GM18861 (cell line): ENCODE data around the gene PRDM16.

Experiments
- ATAC-seq: cut with Tn5 transposase; IDR thresholded peaks from one replicate; pipeline ENCODE4 v1.9.1; 2021; ENCODE audit not compliant: unreplicated experiment

The PRDM16 gene

DNA sequence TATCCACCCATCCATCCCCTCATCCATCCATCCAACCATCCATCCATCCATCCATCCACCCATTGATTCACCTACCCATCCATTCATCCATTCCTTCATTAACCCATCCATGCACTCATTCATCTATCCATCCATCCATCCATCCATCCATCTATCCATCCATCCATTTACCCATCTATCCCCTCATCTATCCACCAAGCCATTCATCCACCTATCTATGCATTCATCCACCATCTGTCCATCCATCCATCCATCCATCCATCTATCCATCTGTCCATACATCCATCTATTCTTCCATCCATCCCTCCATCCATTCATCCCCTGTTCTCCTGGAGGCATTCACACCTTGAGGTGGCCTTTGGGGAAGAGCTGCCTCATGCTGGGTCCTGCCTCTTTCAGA, 107.0 kb downstream of the PRDM16 start:
- no peak for ATAC-seq

DNA sequence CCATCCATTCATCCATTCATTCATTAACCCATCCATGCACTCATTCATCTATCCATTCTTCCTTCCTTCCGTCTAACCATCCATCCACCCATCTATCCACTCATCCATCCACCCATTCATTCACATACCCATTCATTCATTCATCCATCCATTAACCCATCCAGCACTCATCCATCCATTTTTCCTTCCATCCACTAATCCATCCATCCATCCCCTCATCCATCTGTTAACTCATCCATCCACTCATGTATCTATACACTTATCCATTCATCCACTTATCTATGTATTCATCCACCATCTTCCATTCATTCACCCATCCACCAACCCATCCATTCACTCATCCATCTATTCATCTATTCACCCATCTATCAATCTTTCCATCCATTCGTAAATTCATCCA, 107.8 kb downstream of the PRDM16 start:
- ATAC-seq: no peak

DNA sequence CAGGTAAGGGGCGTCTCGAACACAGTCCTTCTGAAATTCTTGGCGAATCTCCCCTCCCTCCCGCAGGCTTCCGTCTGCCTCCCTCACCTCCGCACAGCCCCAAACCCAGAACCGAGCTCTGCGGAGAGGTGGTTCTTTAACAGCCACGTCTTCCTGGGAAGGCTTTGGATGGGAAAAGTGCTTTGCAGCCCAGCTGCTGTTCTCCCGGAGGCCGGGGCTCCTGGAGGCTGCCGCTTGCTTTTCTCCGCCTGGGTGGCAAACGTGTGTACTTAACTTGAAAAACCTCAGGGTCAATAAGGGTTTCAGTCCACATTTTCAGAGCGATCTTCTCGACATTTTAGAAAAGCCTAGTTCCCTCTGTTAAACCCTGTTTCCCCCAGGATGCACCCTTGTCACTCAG, 109.3 kb downstream of the PRDM16 start:
- ATAC-seq: no peak

DNA sequence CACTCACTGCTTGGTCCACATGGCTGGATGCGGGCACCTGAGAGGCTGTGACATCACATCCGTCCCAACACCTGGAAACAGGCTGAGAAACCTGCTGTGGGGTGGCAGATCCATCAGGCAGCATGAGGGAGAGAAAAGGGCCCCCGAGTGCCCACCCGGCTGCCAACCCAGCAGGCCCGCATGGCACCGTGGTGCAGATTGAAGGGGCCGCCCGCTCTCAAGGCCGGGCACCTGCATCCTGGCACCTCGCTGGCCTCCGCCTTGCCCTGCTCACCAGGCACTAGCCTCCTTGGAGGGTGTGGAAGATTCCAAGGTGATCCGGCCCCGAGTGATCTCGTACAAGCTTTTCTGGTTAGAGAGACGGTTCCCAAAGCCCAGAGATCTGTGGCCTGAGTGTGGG, 110.5 kb downstream of the PRDM16 start:
- ATAC-seq: no peak

DNA sequence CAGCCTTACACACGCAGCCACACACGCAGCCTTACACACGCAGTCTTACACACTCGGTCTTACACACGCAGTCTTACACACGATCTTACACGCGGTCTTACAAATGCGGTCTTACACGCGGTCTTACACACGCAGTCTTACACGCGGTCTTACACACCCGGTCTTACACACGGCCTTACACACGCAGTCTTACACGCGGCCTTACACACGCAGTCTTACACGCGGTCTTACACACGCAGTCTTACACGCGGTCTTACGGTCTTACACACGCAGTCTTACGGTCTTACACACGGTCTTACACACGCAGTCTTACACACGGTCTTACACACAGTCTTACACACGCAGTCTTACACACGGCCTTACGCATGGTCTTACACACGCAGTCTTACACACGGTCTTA, 111.9 kb downstream of the PRDM16 start:
- ATAC-seq: no peak

DNA sequence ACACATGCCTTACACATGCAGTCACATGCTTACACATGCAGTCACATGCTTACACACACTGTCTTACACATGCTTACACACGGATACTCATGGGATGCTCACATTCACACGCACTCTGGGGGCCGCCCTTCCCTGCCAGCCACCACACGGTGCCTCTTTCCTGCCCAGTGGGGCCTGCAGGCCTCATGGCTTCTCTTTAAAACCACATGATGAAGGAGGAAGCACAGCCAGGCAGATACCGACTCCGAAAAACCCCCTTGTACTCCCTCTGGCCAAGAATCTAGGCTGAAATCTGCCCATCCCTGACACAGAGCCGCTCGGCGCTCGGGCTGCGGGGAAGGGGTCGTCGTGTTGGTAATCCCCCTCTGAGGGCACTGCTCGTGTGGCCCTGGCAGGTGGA, 113.0 kb downstream of the PRDM16 start:
- ATAC-seq: no peak

DNA sequence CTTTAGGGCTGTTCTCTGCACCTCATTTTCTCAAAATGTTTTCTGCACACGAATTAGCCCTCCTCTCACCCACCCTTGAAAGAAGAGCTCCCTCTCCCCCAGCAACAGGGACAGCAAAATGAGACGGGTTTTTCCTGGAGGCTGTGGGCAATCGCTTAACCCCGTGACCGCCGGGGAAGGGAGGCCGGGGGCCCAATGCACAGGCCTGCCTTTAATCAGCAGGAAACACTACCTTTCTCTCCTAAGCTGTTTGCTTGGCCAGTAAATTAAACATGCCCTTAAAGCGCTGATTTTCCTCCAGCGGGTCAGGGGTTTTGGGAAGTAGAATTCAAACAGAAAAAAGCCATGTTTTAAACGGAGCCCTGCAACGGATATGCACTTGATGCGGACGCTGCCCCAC, 114.4 kb downstream of the PRDM16 start:
- no peak for ATAC-seq

DNA sequence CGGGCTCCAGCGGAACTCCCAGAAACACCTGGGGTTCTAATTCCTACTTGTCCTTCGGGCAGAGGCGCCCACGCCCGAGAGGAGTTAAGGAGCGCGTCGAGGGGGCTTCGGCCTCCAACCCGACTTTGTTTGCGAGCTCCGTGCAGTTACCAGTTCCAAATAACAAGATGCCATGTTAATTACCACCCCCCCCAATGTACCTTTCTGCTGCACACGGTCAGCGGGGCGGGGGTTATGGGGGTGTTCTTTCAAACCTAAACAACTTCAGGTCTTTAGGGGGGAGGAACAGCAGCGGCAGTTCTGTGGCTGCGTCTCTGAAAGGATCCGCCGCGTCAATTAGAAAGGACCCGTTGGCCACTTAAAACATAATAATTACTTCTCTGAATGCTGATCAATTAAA, 114.8 kb downstream of the PRDM16 start:
- ATAC-seq: no peak

DNA sequence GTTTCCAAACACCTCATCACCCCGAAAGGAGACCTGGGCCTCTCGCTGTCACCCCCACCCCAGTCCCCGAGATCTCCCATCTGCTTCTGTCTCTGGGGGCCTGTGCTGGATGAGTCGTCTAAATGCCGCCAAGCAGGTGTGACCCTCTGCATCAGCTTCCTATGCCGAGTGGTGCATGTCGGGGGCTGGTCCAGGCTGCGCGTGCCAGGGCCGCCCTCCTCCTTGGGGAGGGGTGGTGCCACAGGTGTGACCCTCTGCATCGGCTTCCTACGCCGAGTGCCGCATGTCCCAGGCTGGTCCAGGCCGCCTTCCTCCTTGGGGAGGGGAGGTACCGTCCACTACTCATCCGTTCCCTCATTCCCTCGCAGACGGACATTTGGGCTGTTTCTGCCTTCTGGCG, 115.7 kb downstream of the PRDM16 start:
- ATAC-seq: no peak

DNA sequence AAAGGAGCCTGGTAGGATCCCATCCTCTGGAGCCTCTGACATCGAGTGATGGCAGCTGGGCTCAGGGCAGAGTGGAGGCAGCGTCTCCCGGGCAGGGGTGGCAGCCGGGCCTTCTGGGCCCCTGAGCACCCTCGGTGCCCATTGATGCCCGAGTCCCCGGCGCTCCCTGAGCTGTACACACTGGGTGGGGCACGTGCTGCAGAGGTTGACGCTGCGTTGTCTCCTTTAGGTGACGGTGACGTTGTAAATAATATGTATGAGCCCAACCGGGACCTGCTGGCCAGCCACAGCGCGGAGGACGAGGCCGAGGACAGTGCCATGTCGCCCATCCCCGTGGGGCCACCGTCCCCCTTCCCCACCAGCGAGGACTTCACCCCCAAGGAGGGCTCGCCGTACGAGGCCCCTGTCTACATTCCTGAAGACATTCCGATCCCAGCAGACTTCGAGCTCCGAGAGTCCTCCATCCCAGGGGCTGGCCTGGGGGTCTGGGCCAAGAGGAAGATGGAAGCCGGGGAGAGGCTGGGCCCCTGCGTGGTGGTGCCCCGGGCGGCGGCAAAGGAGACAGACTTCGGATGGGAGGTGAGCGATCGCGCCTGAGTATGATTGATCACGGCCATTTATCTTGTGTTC, 117.0 kb downstream of the PRDM16 start:
- no peak for ATAC-seq

DNA sequence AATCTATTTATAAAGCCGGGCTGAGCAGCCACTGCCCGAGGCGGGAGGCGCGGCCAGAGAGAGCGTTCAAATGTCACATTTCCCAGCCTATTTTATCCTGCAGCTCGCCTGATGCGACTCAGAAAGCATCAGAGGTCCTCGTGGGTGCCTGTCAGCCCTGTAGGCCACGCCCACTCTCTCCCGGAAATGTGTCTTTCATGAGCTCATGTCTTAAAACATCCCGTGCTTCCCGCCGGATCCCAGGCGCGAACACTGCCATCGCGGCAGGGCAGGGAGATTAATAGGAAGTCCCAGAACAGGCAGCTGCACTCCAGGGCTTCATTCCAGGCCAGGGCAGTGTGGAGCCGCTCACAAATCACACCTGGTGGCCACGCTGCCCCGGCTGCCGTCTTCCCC, 117.5 kb downstream of the PRDM16 start:
- no peak for ATAC-seq

DNA sequence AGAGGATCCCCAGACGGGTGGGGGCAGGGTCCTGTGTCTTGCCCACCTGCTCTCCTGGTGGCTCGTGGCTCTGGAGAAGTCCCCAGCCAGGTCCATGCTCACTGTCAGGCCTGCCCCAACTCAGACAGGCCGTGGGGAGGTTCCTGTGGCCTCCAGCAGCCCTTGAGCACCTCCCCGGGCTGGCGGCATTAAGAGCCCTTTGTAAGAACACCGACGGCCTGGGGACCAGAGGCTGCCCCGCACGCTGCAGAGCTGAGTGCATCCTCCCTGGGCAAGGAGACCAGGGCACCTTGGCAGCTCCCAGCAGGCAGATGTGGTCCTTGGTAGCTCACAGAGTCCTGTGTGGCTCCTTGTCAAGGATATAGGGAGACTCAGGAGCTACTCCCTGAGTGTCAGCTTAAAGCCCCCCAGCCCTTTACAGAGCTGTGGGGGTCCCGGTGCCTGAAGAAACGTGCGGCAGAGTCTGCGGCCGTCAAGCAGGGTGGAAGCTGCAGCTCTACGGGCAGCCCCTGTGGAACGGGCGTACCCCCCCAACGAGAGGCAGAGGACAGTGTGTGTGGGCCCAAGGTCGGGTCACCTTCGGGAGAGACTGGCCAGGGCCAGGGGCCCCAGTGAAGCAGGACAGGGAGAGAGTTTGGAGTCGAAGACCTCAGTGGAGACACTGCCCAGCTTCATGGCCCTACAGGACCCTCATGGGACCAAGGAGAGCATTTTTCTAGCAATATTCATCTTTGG, 118.6 kb downstream of the PRDM16 start:
- no peak for ATAC-seq

DNA sequence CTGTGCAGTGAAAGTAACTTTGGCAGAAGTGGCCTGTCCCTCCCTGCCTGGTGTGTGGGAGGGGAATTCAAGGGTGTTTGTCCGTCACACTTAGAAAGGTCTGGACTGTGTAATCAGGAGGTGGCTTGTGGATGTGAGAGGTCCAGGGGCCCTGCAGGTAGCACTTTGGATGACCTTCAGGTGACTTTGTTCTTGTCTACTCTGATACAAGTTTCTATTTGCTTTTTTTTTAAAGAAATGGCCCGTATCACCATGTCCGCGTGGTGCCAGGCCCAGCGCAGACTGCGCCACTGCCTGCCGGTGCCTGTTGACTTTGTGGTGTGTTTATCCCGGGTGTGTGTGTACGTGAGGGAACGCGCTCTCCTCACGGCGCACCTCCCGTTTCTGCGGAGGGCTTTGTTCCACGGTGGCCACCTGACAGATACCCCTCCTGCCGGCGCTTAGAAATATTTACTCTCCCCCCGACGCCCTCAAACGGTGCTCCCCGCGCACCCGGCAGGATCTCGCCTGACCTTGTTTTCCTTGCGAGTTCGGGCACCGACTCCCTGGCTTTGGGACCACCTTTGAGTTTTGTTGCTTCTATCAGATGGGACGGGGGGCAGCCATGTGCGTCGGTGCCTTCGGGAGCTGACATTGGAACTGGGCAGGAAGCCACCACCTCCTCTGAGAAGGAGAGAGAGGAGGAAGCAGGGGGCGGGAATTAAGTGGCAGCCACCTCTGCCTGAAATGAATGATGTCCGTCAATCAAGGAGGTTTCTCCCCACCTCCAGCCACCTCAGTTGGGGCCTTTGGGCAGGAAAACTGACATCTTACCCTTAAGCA, 119.4 kb downstream of the PRDM16 start:
- no peak for ATAC-seq

DNA sequence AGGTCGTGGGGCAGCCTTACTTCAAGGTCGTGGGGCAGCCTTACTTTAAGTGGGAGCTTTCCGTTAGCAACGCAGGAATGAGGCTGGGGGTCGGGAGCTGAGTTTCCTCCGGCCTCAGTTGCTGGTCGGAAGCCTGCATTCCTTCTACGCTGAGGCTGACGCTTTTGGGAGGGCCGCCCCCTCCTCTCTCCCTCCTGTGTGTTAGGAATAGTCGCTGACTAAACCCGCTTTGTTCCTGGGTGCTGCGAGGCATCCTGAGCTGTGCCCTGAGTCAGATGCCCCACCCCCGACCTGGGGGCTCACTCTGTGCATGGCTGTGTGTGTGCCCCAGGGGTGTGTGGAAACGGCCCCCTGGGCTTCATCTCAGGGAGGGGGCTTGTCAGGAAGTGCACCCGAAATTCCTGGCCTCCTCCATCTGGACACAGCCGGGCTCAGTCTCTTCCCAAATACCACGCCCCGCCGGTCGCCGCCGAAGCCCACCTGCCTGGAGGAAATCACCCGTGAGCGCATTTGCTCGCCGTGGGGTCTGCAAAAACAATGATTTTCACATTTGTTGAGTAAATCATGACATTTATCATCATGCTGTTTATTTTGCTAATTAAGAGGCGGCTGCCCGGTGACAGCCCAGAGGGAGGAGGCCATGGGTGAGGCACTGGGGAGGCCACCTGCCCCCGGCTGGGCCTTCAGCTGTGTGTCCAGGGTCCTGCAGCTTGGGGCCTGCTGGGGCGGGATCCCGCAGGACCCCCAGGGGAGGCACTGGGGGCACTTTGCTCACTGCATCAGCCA, 121.4 kb downstream of the PRDM16 start:
- no peak for ATAC-seq

DNA sequence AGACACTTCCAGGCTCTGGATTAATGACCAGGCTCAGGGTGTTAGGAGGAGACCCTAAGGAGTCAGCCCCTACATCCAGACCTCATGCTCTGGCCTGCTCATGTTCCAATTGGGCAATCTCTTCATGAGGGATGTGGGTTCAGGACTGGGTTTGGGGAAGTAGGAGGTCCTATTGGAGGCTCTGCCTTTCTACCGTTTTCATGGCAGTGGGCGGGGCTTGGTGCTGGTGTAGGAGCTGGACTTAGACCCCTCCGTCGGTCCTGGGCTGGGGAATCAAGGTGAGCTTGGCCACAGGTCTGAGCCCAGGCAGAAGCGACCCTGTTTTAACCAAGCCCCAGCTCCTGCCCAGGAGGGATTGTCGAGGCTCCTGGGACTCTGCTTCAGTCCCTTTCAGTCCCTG, 123.4 kb downstream of the PRDM16 start:
- no peak for ATAC-seq

DNA sequence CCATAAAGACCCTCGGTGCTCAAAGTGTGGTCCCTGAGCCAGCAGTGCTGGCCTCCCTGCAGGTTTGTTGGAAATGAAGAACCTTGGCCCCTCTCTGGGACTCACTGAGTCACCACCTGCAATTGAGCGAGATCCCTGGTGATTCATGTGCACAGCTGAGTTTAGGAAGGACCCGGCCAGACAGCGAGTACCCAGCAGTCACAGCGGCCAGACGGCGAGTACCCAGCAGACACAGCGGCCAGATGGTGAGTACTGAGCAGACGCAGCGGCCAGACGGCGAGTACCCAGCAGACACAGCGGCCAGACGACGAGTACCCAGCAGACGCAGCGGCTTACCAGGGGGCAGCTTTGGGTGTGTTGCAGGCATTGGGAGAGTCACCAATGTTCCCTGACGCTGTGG, 123.8 kb downstream of the PRDM16 start:
- no peak for ATAC-seq

DNA sequence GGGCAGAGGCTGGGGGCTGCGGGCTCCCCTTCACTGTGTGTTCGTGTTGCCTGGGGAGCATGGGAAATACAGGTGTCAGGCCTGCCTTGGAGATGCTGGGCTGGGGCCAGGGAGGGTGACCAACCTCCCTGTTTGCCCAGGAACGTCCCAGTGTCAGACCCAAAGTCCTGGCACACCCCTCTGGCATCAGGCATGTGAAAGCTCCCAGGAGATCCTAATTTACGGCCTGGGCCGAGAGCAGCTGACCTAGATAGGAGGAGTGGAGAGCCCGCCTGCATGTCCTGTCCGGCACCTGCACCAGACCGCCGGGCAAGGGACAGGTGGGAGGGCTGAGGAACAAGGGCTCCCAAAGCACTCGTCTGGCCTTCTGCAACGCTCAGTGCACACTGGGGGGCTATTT, 124.8 kb downstream of the PRDM16 start:
- no peak for ATAC-seq

DNA sequence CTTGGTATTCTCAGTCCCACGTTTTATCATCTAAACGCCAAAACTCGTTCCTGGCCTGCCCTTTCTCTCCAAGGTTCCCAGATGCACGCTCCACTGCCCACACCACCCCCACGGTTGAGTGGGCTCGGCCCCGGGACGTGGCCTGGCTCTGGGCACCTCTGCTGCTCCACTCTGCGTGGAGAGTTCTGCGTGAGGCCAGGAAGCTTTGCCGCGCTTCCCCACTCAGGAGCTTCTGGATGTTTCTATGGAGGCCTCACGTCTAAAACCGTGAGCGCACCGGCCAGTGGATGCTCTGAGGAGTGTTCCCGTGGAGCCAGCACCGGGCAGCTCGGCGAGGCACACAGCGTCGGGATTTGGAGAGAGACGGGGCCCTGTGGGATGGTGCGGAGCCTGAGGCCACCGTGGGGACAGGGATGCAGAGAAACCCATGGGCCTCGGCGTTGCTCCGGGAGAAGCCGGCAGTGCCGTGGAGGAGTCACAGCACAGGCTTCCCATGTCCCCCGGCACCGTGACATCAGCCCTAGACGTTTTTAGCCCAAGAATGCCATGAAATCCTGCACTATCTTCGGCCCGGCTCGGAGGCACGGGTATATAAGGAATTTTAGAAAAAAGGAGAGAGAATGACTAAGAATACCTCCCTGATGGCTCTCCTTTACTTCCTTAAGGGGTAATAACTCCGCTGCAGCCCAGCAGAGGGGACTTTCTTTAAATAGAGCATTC, 125.9 kb downstream of the PRDM16 start:
- ATAC-seq: no peak

DNA sequence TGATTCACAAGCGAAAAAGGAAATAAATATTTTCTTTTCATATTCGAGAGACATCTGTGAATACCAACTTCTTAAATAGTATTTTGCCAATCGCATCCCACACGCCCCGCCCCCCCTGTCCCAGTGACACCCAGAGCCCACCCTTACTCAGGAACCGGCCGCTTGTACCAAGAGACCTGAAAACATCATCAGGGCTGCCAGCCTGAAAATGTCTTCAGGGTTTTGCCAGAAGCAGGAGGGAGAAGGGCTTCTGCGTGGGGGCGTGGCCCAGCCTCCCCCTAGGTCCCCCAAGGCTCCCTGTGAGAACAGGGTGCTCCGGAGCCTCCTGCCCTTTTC, 126.4 kb downstream of the PRDM16 start:
- no peak for ATAC-seq

DNA sequence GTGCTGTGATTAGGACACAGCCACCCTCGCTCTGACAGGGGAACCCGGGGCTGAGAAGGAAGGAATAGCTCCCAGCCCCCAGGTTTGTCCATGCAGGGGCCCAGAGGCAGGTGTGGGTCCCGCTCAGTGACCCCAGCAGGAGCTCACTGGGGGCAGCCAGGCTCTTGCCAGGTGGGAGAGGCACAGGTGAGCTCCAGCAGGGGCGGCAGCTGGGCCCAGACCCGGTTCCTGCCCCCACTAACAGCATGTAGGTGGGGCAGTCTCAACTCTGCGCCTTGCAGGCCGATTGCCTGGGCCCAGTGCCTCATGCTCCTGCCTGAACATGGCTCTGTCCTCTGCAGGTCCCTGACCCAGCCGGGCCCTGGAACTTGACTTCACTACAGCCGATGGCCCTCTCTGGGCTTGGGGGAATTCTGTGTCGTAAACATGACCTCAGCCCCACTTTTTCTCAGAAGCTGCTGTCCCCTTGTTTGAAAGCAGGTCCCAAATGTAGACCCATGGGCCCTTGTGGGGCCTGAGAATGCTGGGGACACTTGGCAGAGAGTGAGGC, 127.0 kb downstream of the PRDM16 start:
- ATAC-seq: no peak
